NCI-H82 (cell line): ENCODE measurements around the gene AGK.
"Not testable (repeated sequence)": the region's sequence is repeated elsewhere in the genome, so short reads cannot be mapped to it uniquely, and the experiment has no call there.

Experiments
- DNase-seq: peaks from one replicate; lab custom pipeline; 2025; lab: John Stamatoyannopoulos, UW

AGK gene

GRCh38 chr7:141647701-141648100 is 96.5 kb downstream of the AGK start:
- DNase-seq, result not testable (repeated sequence)

- DNase-seq, result no peak
Observed at GRCh38 chr7:141648276-141649114, 97.3 kb downstream of the AGK start.

GRCh38 chr7:141649137-141649864 is 98.1 kb downstream of the AGK start:
- no peak for DNase-seq

GRCh38 chr7:141649865-141650634 is 98.8 kb downstream of the AGK start:
- peak; percentile 84 for DNase-seq

GRCh38 chr7:141651417-141651816 is 100.2 kb downstream of the AGK start:
- no peak for DNase-seq

GRCh38 chr7:141652691-141653090 is 101.5 kb downstream of the AGK start:
- DNase-seq, result no peak

GRCh38 chr7:141654551-141654950 is 103.3 kb downstream of the AGK start:
- peak; percentile 86 for DNase-seq

GRCh38 chr7:141659501-141659900 is 108.3 kb downstream of the AGK start:
- DNase-seq, result no peak

GRCh38 chr7:141660259-141660658 is 109.0 kb downstream of the AGK start:
- no peak for DNase-seq

- DNase-seq, result no peak
Observed at GRCh38 chr7:141663081-141663849, 112.1 kb downstream of the AGK start.

- no peak for DNase-seq
Observed at GRCh38 chr7:141664450-141664849, 113.2 kb downstream of the AGK start.

GRCh38 chr7:141665208-141666035 is 114.2 kb downstream of the AGK start:
- DNase-seq, result no peak

- DNase-seq, result no peak
Observed at GRCh38 chr7:141666071-141666470, 114.9 kb downstream of the AGK start.

GRCh38 chr7:141668853-141669252 is 117.6 kb downstream of the AGK start:
- DNase-seq, result no peak

GRCh38 chr7:141671705-141672496 is 120.7 kb downstream of the AGK start:
- DNase-seq, result no peak

GRCh38 chr7:141673346-141673745 is 122.1 kb downstream of the AGK start:
- no peak for DNase-seq

GRCh38 chr7:141674171-141674671 is 123.0 kb downstream of the AGK start:
- DNase-seq, result no peak

- peak; percentile 9 for DNase-seq
Observed at GRCh38 chr7:141674702-141675101, 123.5 kb downstream of the AGK start.

GRCh38 chr7:141675436-141676215 is 124.4 kb downstream of the AGK start:
- no peak for DNase-seq
